ENCODE results near the gene SYF2.
"Not testable (repeated sequence)": the region's sequence is repeated elsewhere in the genome, so short reads cannot be mapped to it uniquely, and the experiment has no call there.

Gene SYF2

DNA sequence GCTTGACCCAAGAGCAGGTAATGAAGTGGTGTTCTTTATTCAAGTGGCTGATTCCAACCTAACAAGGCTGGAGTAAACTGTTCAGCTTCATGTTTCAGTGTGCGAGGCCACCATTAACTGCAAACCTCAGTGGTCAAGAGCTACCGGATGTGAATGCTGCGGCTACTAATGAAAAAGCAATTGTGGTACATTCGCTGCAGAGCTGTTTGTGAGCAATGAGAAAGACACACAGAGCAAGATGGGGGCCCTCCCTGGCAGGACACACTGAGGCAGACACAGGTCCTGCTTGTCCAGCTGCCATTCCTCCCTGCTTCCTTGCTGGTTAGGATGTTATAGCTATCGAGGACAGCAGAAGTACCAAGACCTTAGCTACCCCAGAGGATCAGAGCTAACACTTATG lies 26.1 kb downstream of the SYF2 start:
- no peak for DNase-seq (ENCODE audit: low spot score)

DNA sequence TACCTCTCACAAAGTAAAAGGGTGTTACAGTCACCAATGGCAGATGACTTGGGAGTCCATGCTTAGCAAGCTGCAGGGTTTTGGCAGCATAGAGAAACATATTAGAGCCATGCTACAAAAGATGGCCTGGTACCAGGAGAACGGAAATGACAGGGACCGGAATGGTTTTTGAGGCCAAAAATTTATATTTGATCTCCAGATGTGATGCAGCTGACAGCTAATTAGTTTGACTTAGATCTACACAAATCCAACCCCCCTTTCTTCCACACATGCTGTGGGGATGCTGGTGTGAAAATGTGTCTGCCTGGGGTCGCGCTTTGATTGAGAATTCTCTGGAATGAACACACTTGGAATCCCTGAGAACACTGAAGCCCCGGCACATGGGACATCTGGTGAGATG lies 26.5 kb downstream of the SYF2 start:
- no peak for DNase-seq (ENCODE audit: low spot score)

DNA sequence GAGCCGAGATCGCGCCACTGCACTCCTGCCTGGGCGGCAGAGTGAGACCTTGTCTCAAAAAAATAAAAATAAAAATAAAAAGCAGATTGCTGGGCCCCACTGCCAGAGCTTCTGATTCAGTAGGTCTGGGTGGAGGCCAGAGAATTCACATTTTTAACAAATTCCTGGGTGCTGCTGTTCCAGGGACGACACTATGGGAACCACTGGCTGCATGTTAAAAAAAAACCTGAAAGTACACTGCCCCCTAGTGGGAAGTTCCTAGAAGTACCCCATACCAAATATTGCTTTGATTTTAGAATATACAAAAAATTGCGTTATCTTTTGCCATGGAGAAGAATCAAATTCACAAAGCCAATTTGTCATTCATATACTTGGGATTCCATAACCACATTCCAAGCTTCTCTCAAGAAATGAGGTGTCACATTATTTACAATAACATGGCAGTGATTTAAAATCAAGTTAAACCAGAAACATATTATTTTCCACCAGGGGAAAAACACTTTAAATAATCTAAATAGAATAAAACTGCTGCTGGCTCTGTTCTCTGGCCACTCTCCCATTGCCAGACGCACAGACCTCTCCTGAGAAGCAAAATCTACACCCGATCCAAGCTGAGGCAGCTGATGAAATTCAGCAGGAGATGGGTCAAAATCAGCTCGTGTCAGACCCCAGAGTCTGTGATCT lies 27.4 kb downstream of the SYF2 start:
- no peak for DNase-seq (ENCODE audit: low spot score)

DNA sequence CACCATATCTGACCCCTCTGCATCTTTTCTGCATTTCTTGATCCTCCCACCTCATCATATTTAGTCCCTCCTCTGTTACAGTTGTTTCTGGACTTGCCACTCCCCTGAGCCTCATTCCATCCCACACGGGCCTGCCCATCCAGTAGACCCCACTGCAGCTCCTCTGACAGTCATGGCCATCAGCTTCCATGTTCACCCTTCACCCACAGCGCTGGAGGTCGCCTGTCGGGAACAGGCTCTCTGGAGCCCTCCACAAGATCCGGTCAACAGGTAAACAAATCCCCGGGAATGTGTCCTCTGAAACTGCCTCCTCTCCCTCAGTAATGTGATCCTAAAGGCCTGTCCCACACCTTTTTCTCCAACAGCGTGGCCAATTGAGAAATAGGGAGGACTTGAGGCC lies 31.3 kb downstream of the SYF2 start:
- no peak for DNase-seq (ENCODE audit: low spot score)

DNA sequence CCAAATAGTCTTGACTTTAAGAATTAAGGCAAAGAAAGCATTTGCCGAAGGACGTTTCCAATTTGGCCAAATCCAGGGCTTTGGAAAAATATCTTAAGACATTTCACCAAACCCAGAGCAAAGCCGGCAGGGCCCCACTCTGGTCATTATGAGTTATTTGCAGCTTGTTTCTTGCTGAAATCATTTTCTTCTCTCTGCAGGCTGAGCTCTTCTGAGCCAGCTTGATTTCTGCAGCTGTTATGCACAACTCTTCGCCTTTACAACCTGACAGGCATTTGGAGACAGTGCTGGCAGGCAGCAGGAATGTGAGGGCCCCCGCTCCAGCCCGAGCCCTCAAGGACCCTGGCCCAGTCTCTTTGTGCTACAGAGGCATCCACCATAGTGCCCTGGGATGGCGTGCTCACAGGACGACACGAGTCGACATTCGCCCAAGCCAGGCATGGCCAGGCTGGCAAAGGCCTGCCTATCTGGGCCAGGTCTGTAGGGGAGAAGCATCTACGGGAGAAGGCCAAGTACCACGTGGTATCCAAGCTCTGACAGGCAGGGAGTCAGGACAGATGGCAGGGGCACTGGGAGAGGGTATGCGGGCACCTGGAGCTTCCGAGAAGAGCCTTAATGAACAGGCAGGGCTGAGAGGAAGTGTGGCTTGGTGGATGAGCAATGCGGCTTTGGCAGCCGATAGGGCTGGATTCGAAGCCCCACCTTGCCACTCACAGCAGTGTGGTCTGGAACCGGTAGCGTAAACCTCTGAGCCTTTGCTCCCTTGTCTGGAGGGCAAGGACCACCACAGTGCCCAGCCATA lies 32.3 kb downstream of the SYF2 start:
- no peak for DNase-seq (ENCODE audit: low spot score)

DNA sequence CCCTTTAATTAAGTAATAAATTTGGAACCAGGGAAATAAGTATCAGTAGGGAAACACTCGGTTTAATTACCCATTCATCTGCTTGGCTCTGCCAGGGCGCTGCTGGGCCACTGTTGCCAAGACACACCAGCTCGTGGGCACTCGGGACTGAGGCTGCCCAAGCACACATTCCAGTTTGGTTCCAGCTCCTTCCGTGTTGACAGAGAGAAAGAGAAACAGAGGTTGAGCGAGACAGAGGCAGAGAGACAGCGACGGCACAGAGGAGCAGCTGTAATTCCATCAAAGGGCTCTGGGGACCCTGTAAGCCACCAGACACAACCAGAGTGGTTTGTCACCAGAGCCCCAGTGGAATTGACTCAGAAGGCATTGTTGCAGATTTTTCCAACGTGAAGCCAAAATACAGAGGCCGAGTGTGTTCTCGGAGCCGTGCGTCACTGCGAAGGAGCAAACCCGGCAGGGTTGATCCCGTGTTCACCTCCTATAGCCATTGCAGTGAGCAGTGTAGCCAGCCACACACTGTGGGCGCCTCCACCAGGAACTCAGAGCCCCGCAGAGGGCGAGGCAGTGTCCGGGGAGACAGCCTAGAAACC lies 33.5 kb downstream of the SYF2 start:
- no peak for DNase-seq (ENCODE audit: low spot score)

DNA sequence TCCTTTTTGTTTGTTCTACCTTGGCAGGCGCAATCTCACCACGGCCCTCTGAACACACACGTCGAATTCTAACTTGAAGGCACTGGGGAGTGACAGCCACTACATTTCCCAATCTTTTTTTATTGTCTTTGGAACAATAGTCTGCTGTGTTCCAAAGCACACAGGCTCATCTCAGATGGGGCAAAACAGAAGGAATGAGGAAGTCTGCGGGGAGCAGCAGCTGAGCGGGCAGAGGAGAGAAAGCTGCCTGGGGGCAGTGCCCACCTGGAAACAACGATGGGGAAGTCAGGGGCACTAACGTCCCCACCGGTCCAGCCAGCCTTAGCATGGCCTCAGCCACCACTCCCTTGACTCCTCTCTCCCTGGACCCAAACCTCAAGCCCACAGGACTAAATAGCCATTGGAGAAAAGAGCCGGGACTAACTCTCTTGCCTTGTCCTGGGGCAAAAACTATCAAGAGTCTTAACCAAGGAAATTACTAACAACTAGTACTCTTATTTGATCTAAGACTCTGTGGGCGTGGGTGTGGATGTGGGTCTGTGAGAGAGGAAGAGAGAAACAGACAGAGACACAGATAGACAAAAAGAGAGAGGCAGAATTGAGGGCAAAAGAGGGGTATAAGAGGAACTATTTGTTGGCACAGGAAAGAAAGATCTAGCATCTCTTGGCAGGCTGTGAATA lies 34.2 kb downstream of the SYF2 start:
- DNase-seq (ENCODE audit: low spot score), result no peak

DNA sequence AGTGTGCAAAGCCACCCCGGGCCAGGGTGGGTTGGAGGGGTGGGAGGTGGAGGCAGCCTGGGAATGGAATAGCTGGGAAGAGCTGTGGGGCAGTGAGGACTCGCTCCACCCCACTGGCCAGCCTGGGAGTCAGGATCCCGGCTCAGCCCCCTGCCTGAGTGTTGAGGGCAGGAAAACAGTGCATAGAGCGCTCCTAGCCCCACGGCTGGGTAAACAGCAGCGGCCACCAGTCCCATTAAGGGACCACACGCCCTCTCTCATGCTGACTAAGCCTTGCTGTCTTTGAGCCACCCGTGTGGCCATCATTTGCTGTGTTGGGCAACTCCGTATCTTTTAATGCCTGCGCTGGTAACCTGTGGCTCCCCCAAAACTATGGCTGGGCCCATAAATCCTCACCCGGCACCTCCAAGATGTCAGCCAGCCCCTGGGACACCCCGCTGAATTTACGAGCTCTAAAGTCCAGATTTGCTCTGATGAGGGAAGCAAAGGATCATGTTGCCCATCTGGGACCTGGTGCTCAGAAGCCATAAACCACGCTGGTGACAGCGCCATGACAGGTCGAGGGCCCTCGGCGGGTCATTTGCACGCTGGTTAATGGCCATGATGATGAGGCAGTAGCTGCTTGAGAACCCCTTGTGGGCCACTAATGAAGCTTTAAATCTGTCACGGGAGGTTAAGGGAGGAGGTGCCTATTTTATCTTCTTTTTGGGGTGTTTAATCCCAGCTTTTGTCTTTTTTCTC lies 34.9 kb downstream of the SYF2 start:
- DNase-seq (ENCODE audit: low spot score), result no peak

DNA sequence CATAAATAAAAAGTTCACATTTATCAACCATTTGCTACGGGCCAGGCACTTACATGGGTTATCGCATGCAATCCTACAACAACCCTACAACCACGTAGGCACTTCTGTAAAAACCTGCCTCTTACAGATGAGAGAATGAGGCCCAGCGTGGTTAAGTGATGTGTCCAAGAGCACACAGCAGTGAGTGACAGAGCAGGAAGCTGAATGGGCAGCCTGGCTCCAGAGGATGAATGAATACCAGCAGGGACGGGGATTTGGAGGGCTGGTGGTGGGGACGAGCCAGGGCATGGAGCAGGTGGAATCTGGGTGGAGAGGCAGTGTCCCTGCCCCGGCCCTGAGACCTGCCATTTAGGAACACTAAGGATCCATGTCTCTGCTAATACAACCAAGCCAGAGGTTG lies 35.5 kb downstream of the SYF2 start:
- no peak for DNase-seq (ENCODE audit: low spot score)

DNA sequence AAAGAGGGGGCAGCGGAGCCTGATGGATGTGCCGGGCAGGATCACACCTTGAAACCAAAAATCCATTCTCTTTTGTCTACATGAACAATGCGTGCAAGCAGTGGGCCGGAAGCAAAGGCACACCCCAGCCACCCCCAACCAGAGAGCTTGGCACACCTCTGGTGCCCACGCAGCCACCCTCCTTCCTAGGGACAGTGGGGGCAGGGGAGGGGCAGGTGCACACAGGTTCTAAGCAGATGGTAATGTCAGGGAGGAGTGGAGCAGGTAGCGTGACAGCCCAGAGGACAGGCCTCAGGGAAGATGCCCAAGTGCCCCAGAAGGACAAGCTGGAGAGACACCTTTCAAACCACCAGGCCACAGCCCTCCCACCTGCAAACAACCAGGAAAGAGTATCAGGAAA lies 36.5 kb downstream of the SYF2 start:
- DNase-seq (ENCODE audit: low spot score), result no peak

DNA sequence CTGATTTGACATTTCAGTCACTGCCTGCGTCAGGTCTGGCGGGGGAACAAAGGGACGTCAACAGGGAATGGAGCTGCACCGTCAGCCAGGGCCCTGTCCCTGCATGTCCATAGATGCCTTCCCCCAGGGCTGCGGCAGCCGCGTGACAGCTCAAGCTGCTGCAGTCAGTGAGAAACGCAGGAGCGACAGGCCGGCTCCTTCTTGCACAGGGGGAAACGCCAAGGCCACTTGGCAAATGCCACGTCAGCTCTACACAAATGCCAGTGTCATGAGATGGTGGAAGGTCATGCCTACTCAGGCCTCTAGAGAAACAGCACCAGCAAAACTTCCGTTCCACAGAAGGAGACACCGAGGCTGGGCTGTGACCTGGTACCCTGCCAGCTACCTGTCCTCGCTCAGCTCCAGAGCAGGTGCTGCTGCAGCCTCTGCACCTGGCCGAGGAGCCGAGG lies 37.7 kb downstream of the SYF2 start:
- no peak for DNase-seq (ENCODE audit: low spot score)

DNA sequence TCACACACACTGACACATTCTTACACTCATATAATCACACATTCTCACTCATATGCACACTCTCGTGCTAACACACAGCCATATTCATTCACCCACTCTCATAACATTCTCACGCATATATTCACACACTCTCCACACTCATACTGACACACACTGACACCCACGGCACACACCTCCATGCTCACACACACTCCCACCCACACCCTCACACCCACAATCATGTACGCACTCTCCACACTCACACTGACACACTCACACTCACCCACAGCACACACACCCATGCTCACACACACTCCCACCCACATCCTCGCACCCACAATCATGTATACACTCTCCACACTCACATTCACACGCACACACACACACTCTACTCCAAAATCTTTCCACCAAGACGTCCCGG lies 38.2 kb downstream of the SYF2 start:
- no peak for DNase-seq (ENCODE audit: low spot score)

DNA sequence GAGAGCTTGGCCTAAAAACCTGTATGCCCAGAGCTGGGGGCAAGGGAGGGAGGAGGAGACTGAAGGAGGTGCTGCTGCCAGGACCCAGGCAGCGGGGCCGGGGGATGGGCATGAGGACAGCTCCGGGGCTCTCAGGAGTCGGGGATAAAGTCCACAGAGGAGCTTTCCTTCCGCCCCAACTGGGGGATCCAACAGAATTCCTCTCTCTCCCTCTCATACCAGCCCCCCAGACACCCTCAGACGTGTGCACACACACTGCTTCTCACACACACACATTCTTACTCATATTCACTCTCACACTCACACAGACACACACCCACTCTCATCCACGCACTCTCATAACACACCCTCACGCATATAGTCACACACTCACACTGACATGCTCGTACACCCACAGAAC lies 39.1 kb downstream of the SYF2 start:
- DNase-seq (ENCODE audit: low spot score), result no peak

DNA sequence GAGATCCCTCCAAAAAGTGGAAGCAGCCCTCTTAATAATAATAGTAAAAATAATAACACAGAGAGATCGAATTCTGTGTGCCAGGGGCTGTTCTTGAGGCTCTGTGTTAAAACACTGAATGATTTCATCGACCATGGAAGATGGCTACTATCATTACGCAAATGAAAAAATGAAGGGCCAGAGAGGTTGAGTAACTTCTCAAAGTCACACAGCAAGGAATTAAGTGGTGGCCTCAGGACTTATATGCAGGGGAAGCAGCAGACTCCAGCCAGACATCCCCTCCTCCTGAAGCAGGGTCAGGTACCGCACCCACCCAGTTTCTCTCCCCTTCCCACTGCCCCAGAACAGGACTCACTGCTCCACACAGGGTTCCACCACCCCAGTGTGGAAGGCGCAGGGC lies 40.1 kb downstream of the SYF2 start:
- DNase-seq (ENCODE audit: low spot score), result no peak

DNA sequence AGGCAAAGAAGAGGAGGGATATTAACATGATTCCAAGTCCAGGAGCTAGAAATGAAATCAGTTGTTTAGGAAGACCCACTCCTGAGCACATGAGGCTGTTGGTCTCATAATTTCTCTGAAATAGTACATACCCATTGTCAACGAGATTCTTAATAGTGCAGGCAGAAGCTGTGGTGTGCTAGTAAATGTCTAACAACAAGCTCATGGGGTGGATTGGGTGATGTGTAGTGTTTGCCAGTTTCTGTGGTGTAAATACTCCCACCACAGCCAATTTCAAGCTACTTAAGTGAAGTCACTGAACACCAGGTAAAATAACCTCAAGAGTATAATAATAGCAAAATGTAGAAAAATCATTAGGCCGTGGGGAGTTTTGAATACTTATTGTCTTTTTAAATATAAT lies 42.0 kb downstream of the SYF2 start:
- no peak for DNase-seq (ENCODE audit: low spot score)

DNA sequence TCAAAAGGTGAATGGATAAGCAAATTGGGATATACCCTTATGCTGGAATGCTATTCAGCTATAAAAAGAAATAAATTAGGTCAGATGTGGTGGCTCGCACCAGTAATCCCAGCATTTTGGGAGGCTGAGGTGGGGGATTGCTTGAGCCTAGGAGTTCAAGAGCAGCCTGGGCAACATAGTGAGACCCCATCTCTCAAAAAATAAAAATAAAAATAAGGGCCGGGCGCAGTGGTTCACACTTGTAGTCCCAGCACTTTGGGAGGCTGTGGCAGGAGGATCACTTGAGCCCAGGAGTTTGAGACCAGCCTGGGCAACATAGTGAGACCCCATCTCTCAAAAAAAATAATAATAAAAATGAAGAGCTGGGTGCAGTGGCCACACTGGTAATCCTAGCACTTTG lies 44.4 kb downstream of the SYF2 start:
- not testable (repeated sequence) for DNase-seq (ENCODE audit: low spot score)

DNA sequence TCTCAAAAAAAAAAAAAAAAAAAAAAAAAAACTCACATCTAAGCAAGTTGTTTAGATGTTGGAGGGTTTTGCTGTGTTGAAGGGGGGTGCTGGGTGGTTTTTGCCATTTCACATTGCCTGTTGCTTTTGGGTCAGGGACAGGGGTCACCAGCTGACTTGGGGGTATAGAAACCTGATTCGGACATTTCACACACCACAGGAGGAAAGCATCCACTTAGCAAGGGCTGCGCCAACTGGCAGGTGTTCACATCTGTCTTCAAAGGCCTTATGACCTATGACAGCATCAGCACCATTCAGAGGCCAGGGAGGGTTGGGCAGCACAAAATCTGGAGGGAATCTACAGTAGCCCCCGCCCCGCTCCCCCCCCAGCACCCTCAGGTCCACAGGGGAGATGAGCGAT lies 45.2 kb downstream of the SYF2 start:
- DNase-seq (ENCODE audit: low spot score), result no peak

DNA sequence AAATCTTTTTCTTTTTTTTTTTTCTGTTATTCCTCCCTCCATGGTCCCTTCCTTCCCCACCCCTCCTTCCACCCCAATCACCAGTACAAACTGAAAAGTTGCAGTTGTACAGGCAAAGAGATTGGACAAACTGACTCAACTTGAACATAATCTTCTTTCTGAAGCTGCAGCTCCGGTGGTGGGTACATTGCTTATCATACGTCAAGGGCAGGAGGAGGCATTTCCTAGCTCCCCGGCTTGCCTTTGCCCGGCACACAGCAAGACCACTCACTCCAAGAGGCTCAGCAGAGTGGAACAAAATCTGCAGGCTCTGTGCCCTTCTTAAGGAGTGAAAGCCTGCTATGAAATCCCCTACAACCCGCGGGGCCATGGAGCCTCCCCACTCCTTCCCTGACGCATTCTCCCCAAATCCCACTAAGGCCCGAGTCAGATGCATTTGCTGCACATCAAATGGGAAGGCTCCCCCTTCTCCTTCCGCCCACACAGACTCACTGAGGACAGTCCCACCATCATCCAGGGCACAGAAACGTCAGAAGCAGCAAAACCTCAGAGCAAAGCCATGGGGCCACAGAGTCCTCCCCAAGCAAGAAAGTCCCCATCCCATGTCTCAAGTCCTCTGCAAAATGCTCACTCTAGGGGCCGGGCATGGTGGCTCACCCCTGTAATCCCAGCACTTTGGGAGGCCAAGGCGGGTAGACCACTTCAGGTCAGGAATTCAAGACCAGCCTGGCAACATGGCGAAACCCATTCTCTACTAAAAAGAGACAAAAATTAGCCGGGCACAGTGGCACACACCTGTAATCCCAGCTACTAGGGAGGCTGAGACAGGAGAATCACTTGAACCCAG lies 45.9 kb downstream of the SYF2 start:
- peak; percentile 48 for DNase-seq (ENCODE audit: low spot score)

DNA sequence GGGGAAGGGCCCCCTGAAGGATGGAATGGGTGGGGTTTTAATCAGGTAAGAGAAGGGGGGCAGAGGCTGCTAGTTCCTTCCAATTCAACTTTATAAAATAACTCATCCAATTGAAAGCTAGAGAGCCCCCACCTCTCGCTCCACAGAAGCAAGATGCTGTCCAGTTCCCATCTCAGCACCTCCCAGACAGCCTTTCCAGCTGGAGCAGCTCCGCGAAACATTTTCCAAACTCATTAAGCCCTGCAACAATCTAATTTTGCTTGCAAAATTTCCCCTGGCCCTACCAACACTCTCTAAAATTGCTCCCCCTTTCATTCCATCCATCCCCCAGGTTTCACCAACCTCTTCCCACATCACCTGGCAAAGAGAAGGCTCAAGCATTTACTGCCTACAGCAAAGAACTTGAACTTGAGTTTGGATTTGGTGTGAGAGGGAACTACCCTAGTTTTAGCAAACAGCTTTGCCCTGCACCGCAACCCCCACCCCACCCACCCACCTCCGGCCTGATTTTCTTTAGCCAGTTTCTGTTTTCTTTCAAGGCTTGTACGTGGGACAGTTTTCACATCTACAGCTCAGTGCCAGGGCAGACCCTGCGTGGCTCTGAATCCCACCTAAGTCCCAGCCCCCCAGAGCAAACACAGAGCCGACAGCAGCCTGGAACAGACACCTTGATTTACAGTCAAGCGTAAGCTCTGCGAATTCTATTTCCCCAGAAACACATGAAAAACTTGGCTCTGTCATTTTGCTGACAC lies 46.7 kb downstream of the SYF2 start:
- peak; percentile 70 for DNase-seq (ENCODE audit: low spot score)

DNA sequence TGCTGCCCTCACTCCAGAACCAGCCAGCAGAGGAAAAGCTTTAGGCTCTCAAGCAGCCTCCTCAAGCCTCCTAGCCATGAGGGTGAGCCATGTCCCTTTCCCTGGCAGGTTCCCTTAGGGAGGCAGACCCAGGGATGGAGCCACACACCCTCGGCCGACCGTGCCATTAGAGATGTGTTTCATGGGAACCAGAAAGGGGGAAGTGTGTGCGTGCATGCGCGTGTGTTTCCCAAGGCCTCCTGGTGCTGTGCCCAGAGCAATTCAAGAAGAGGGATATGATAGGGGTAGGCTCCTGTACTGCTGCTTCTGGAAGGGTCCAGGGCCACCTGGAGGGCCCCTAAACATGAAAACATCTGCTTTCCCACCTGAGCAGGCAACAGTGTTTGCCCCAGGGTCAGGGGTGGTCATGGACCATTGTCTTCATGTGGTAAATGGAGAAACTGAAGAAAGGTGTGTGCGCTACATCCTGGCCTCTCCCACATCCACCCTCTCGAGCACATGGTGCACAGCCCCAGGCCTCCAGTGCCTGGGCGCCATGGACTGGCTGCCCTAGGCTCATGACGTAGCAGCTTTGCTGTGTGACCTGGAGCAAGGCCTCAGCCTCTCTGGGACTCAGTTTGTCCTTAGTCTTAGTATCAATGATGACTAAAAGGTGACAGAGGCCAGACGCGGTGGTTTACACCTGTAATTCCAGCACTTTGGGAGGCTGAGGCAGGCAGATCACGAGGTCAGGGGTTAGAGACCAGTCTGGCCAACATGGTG lies 48.1 kb downstream of the SYF2 start:
- peak; percentile 63 for DNase-seq (ENCODE audit: low spot score)
